GM18873 (cell line): ENCODE data around the gene B3GNT4.
"Not testable (repeated sequence)": the region's sequence is repeated elsewhere in the genome, so short reads cannot be mapped to it uniquely, and the experiment has no call there.

Experiments
- ATAC-seq: cut with Tn5 transposase; IDR thresholded peaks from one replicate; pipeline ENCODE4 v1.9.1; 2021; ENCODE audit warnings: mild to moderate bottlenecking, moderate library complexity, moderate number of reproducible peaks; ENCODE audit not compliant: unreplicated experiment, low FRiP score

Gene B3GNT4

GRCh38 chr12:122185494-122186082 is 17.9 kb upstream of the B3GNT4 start:
- ATAC-seq = no peak

DNA sequence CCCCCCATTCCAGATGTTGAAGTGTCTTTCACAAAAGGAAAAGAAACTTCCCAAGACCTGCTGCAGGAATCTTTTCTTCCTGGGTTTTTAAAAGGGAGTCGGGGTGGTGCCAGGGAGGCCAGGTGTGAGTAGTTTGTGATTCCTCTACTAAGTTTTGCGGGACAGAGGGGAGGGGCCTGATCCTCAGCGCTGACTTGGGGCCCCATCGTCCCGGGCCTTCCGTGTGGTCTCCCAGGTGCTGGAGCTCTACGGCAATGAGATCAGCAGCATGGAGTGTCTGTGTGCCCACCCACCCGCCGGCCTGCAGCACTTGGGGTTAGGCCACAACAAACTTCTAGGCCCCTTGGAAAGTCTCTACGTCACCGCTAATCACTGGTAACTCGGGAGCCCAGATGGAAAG is 16.0 kb upstream of the B3GNT4 start:
- ATAC-seq = no peak

- ATAC-seq = no peak
These were observed 13.7 kb upstream of the B3GNT4 start for GRCh38 chr12:122189626-122190475.

GRCh38 chr12:122190842-122191668 is 12.5 kb upstream of the B3GNT4 start:
- no peak for ATAC-seq

DNA sequence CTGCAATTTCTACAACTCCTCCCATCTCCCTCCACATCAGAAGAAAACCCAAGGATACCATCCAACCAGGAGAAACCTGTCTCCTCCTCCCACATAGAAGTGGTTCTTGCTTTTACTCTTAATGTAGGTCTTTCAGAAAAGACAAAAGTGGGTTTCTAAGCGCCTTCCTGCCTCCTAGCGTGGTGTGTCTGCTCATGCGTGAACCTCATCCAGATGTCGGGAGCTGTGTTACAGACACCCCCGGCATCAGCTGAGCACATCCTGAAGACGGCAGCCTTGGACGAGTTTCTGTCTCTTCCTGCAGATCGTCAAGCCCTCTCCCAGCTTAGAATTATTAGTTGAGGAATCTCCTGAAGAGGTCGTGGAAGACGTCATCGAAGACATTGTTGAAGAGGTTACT is 11.1 kb upstream of the B3GNT4 start:
- no peak for ATAC-seq

GRCh38 chr12:122194804-122195203 is 8.7 kb upstream of the B3GNT4 start:
- ATAC-seq = no peak

GRCh38 chr12:122195405-122195804 is 8.1 kb upstream of the B3GNT4 start:
- ATAC-seq = no peak

DNA sequence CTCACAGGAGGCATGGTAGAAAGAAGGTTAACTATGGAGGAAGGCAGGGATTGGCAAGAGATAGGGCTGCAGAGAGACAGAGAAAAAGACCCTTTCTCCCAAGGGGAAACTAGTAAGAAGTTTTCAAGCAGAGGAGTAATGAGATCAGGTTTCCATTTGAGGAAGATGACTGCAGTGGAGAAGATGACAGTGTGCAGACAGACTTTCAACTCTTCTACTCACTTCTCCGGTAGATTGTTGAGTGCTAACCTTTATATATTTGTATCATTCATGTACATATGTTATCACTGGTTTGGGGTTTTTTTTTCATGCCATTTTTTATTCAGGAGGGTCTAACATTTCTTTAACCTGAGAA is 5.9 kb upstream of the B3GNT4 start:
- ATAC-seq = no peak

DNA sequence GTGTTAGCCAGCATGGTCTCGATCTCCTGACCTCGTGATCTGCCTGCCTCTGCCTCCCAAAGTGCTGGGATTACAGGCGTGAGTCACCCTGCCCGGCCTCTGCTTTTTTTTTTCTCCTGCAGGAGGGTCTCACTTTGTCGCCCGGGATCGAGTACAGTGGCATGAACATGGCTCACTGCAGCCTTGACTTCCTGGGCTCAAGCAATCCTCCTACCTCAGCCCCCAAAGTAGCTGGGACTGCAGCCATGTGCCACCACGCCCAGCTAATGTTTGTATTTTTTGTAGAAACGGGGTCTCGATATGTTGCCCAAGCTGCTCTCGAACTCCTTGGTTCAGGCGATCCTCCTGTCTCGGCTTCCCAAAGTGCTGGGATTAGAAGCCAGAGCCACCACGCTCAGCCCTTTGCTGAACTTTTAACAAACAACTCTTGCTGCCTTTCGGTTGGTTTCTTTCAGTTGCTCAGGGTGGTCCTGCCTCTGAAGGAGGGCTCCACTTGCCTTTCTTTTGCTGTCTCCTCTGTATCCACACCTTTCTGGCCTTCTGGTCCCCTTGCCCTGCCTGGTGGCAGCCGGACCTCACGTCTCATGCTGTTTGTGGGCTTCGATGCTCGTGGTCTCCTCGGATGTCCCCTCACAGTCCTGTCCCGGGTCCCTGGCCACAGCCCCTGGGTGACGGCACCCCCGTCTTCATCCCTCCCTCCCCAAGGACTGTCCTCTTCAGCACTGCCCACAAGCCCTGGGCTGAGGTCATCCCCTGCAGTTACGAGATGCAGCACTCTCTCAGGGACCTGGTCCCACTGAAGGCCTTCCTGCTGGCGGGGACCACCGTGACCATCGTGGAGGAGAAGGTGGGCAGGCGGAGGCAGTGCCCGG is 3.8 kb upstream of the B3GNT4 start:
- no peak for ATAC-seq

GRCh38 chr12:122200541-122201175 is 2.9 kb upstream of the B3GNT4 start:
- ATAC-seq = no peak

DNA sequence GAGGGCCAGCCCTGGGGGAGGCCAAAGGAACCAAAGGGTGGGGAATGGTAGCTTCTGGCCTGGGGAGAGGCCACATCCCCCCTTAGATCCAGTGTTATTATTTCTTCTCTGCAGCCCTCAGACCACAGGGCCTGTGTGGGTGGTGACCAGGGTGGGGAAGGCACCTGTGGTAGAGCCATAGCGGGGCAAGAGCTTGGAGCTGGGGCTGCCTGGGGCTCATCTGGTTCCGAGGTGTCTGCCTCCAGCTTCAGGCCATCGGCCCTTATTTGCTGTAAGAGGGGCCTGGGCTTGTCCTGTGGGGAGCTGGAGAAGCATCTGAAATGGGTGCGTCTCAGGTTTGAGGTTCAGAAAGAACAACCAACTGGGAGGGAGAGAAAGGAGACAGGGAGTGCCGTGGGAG is 2.1 kb upstream of the B3GNT4 start:
- no peak for ATAC-seq

GRCh38 chr12:122202017-122202416 is 1.5 kb upstream of the B3GNT4 start:
- ATAC-seq = no peak

- not testable (repeated sequence) for ATAC-seq
These were observed 698 bp upstream of the B3GNT4 start for GRCh38 chr12:122202811-122203210.

DNA sequence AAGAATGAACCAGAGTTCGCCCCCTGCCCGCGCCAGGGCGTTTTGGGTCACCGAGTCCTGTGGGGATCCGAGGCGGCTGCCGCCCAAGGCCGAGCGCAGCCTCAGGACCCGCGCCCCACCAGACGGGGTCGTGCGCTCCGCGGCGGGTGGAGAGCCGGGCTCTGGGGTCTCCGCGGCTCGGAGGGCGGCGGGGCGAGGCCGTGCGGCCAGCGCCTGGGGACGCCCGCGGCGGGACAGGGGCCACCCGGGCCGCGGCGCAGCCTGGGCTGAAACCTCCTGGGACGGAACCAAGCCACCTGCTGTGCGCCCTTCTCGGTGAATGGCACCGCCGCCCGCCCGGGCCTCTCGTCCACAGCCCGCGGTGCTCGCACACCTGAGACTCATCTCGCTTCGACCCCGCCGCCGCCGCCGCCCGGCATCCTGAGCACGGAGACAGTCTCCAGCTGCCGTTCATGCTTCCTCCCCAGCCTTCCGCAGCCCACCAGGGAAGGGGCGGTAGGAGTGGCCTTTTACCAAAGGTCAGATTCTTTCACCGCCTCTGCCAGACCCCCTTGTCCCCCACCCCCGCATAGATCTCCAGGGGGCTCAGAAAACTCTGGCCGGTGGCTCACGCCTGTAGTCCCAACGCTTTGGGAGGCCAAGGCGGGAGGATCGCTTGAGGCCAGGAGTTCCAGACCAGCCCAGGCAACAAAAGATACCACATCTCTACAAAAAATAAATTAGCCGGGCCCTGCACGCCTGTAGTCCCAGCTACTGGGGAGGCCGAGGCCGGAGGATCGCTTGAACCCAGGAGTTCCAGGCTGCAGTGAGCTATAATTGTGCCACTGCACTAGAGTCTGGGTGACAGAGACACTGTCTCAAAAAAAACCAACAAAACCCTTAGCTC is 901 bp downstream of the B3GNT4 start:
- ATAC-seq = no peak

DNA sequence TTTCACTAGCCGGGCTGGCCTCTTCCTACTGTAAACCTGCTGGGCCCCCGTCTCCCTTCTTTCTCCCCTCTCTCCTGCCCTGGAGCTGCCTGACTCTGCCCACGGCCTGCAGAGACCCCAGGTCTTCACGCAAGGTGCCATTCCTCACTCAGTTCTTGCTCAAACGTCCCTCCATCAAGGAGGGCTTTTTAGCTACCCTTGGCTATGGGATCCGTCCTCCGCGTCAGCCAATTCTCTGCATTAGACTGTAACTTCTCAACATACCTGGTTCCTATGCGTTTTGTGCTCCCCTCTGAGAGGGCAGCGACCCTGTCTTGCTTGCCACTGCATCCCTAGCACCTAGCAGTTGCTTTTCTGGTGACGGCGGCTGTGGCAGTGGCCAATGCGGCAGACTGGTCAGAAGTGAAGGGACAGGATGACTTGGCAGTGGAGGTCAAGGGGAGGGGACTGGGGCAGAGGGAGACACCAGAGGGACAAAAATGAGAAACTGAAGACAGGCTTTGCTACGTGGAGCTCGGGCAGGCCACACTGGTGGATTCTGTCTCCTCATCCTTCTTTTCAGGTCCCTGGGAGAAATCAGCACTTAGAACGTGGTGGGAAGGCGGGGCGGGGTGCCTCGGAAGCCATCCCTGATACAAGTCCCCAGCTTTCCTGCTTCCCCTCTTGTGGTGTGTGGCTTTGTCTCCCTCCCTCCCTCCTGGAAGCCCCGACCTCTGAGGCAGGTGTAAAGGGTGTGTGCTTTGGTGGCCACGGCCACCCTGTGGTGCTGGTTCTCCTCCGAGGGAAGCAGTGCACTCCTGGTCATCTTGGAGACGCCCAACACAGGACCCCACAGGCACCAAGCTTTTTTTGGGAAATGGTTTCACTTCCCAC is 1.8 kb downstream of the B3GNT4 start:
- ATAC-seq = no peak

DNA sequence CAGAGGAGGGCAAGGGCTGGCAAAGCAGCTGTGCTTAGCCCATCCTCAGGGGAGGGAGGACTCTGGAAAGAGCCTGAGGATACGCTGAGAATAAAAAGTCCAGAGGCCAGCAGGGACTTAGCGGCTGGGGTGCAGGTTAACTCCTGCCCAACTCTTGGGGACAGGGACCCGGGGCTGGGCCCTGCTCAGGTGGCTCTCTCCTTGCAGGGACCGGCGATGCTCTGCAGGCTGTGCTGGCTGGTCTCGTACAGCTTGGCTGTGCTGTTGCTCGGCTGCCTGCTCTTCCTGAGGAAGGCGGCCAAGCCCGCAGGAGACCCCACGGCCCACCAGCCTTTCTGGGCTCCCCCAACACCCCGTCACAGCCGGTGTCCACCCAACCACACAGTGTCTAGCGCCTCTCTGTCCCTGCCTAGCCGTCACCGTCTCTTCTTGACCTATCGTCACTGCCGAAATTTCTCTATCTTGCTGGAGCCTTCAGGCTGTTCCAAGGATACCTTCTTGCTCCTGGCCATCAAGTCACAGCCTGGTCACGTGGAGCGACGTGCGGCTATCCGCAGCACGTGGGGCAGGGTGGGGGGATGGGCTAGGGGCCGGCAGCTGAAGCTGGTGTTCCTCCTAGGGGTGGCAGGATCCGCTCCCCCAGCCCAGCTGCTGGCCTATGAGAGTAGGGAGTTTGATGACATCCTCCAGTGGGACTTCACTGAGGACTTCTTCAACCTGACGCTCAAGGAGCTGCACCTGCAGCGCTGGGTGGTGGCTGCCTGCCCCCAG is 2.8 kb downstream of the B3GNT4 start:
- ATAC-seq = no peak

DNA sequence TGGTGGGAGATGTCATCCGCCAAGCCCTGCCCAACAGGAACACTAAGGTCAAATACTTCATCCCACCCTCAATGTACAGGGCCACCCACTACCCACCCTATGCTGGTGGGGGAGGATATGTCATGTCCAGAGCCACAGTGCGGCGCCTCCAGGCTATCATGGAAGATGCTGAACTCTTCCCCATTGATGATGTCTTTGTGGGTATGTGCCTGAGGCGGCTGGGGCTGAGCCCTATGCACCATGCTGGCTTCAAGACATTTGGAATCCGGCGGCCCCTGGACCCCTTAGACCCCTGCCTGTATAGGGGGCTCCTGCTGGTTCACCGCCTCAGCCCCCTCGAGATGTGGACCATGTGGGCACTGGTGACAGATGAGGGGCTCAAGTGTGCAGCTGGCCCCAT is 3.5 kb downstream of the B3GNT4 start:
- no peak for ATAC-seq
